ENCODE measurements around the gene CACNA2D2. TPM values are rescaled to one million over a fixed set of nuclear protein-coding genes. Genes with fewer than 3 reads are reported as not detected.

The CACNA2D2 gene
- total and polyA plus RNA-seq, 12 donors = 0.09 to 2.0 (median 0.60) TPM

- no peaks in the 10 kb centered on the region for H3K9me3 ChIP-seq (replicated peaks in 1 of 3)
- H3K27ac ChIP-seq = peak overlapping the region in 1 of 5 donors; percentile 49
- intact Hi-C loops (cut with DNase I) = no loop called here
- H3K4me1 ChIP-seq (replicated peaks in 1 of 2) = peaks cover 0 to 3% of the 10 kb centered on the region in 2 donors
- H3K27me3 ChIP-seq = no peaks in the 10 kb centered on the region
- 85 to 91% (median 88%) methylated on average over 5 to 12 of the region's 12 CpGs for WGBS, 4 donors
- H3K36me3 ChIP-seq (replicated peaks in 1 of 2) = no peaks in the 10 kb centered on the region
- no peak overlapping the region for H3K4me3 ChIP-seq
- TF ChIP-seq CTCF (IDR thresholded peaks at IDR 0.05) (no peak), POLR2A (IDR thresholded peaks at IDR 0.05) (no peak)
- no peak for DNase-seq
Observed at GRCh38 chr3:50382722-50383121, 120.7 kb downstream of the CACNA2D2 start.

- no peak overlapping the region for H3K4me3 ChIP-seq
- H3K27ac ChIP-seq = no peak overlapping the region
- H3K9me3 ChIP-seq (replicated peaks in 1 of 3) = no peaks in the 10 kb centered on the region
- TF ChIP-seq CTCF (IDR thresholded peaks at IDR 0.05) = no peak
- no peak for TF ChIP-seq POLR2A (IDR thresholded peaks at IDR 0.05)
- intact Hi-C loops (cut with DNase I) = no loop called here
- DNase-seq = no peak
- 77 to 89% (median 86%) methylated on average over 3 to 4 of the region's 4 CpGs for WGBS, 4 donors
- H3K27me3 ChIP-seq = no peaks in the 10 kb centered on the region
- no peaks in the 10 kb centered on the region for H3K36me3 ChIP-seq (replicated peaks in 1 of 2)
- H3K4me1 ChIP-seq (replicated peaks in 1 of 2) = peaks cover 0 to 3% of the 10 kb centered on the region in 2 donors
Observed at GRCh38 chr3:50381383-50381782, 122.1 kb downstream of the CACNA2D2 start.

GRCh38 chr3:50380405-50381085 is 122.9 kb downstream of the CACNA2D2 start:
- Histone ChIP-seq H3K27ac (no peak overlapping the region), H3K36me3 (replicated peaks in 1 of 2) (no peaks in the 10 kb centered on the region), H3K4me3 (no peak overlapping the region), H3K9me3 (replicated peaks in 1 of 3) (no peaks in the 10 kb centered on the region), H3K27me3 (no peaks in the 10 kb centered on the region), H3K4me1 (replicated peaks in 1 of 2) (peaks cover 0 to 3% of the 10 kb centered on the region in 2 donors)
- WGBS, 4 donors = 84 to 92% (median 88%) methylated on average over 16 to 17 of the region's 17 CpGs
- DNase-seq = no peak
- intact Hi-C loops (cut with DNase I) = no loop called here
- TF ChIP-seq CTCF (IDR thresholded peaks at IDR 0.05) (no peak), POLR2A (IDR thresholded peaks at IDR 0.05) (no peak)

- Histone ChIP-seq H3K27me3 (no peaks in the 10 kb centered on the region), H3K4me1 (replicated peaks in 1 of 2) (peaks cover 0 to 3% of the 10 kb centered on the region in 2 donors), H3K9me3 (replicated peaks in 1 of 3) (no peaks in the 10 kb centered on the region), H3K36me3 (replicated peaks in 1 of 2) (no peaks in the 10 kb centered on the region), H3K4me3 (no peak overlapping the region), H3K27ac (no peak overlapping the region)
- 81 to 93% (median 91%) methylated on average over 17 of the region's 17 CpGs for WGBS, 4 donors
- intact Hi-C loops (cut with DNase I) = no loop called here
- TF ChIP-seq POLR2A (IDR thresholded peaks at IDR 0.05) = no peak
- no peak for TF ChIP-seq CTCF (IDR thresholded peaks at IDR 0.05)
- no peak for DNase-seq
Observed at GRCh38 chr3:50378757-50379156, 124.7 kb downstream of the CACNA2D2 start.

All from adrenal gland (tissue), 12 donors.